HepG2 (cell line): ENCODE data around the gene TEKT5. TPM values are rescaled to one million over a fixed set of nuclear protein-coding genes. Genes with fewer than 3 reads are reported as not detected.

ENCODE experiments used
- ATF4 ChIP-seq, 2 experiments: fragments of 450-650 bp in 1 of 2; sonication (generic) in 1 of 2; formaldehyde crosslinking; IDR thresholded peaks; 2 replicates each; pipeline versions ENCODE4 v1.5.0 to v1.8.0; 2020 to 2022; ENCODE audit warnings: mild to moderate bottlenecking in 1 of 2, missing genetic modification reagents in 1 of 2
- FUBP1 ChIP-seq: sonication (generic); formaldehyde crosslinking; IDR thresholded peaks from 2 replicates; pipeline ENCODE4 v1.5.1; 2020; ENCODE audit warnings: missing genetic modification reagents, mild to moderate bottlenecking, borderline replicate concordance
- KDM2A ChIP-seq: sonication (generic); formaldehyde crosslinking; IDR thresholded peaks from 2 replicates; pipeline ENCODE4 v1.4.0; 2020; ENCODE audit warnings: low read depth, missing genetic modification reagents, borderline replicate concordance
- MED1 ChIP-seq: sonication (generic); formaldehyde crosslinking; IDR thresholded peaks from 2 replicates; pipeline ENCODE4 v1.4.0; 2020; ENCODE audit warnings: missing genetic modification reagents
- PHF21A ChIP-seq: sonication (generic); formaldehyde crosslinking; IDR thresholded peaks from 2 replicates; pipeline ENCODE4 v1.5.0; 2020; ENCODE audit warnings: mild to moderate bottlenecking, missing genetic modification reagents
- PRDM4 ChIP-seq: sonication (generic); formaldehyde crosslinking; IDR thresholded peaks from 2 replicates; pipeline ENCODE4 v1.9.0; 2021; ENCODE audit warnings: missing genetic modification reagents, borderline replicate concordance
- RARA ChIP-seq: IDR thresholded peaks from 2 replicates; pipeline ENCODE4 v1.6.1; 2016; ENCODE audit warnings: missing genetic modification reagents, missing compliant biosample characterization
- REPIN1 ChIP-seq: sonication (generic); formaldehyde crosslinking; IDR thresholded peaks from 2 replicates; pipeline ENCODE4 v1.8.0; 2022; ENCODE audit warnings: missing genetic modification reagents, low read depth, mild to moderate bottlenecking, borderline replicate concordance
- SNAI1 ChIP-seq: sonication (generic); formaldehyde crosslinking; IDR thresholded peaks from 2 replicates; pipeline ENCODE4 v1.5.0; 2020; ENCODE audit warnings: mild to moderate bottlenecking, missing genetic modification reagents, borderline replicate concordance
- TCF12 ChIP-seq, 2 experiments: fragments of 450-650 bp in 1 of 2; sonication (generic) in 1 of 2; formaldehyde crosslinking in 1 of 2; IDR thresholded peaks; 2 replicates each; pipeline versions ENCODE4 v1.6.1 to v1.8.0; 2017 to 2022; ENCODE audit warnings: antibody characterized with exemption in 1 of 2, mild to moderate bottlenecking in 1 of 2, missing genetic modification reagents in 1 of 2, moderate library complexity in 1 of 2
- TFDP2 ChIP-seq: sonication (generic); formaldehyde crosslinking; IDR thresholded peaks from 2 replicates; pipeline ENCODE4 v1.4.0; 2020; ENCODE audit warnings: missing genetic modification reagents
- ZBTB14 ChIP-seq: sonication (generic); formaldehyde crosslinking; IDR thresholded peaks from 2 replicates; pipeline ENCODE4 v1.4.0; 2020; ENCODE audit warnings: missing genetic modification reagents
- ZNF362 ChIP-seq: sonication (generic); formaldehyde crosslinking; IDR thresholded peaks from 2 replicates; pipeline ENCODE4 v1.4.0; 2020; ENCODE audit warnings: missing genetic modification reagents, mild to moderate bottlenecking, borderline replicate concordance
- ZNF746 ChIP-seq: sonication (generic); formaldehyde crosslinking; IDR thresholded peaks from 2 replicates; pipeline ENCODE4 v1.8.0; 2022; ENCODE audit warnings: mild to moderate bottlenecking, missing genetic modification reagents
- ZSCAN5A ChIP-seq: sonication (generic); formaldehyde crosslinking; IDR thresholded peaks from 2 replicates; pipeline ENCODE4 v1.8.0; 2022; ENCODE audit warnings: mild to moderate bottlenecking, missing genetic modification reagents, borderline replicate concordance
- polyA plus RNA-seq, 8 experiments: library from polyadenylated mRNA; depleted of rRNA in 3 of 8; stranded (reverse) in 7 of 8; unstranded in 1 of 8; fragments of >200 nt; fragmentation: Illumina TruSeq in 4 of 8; extraction: Trizol in 4 of 8; gene quantifications; 2 replicates each; pipeline versions ENCODE4 v1.2.1 to v1.2.3, GENCODE V29; 2011 to 2016; ENCODE audit warnings: low read depth in 4 of 8, missing spikeins in 1 of 8, mixed read lengths in 1 of 8; ENCODE audit not compliant: insufficient read depth in 1 of 8
- total RNA-seq, 5 experiments: library from RNA; depleted of rRNA; stranded (reverse); fragments of >200 nt; fragmentation: Illumina TruSeq; extraction: Trizol; gene quantifications; 2 replicates each; pipeline ENCODE4 v1.2.3, GENCODE V29; 2016; ENCODE audit warnings: low read depth in 1 of 5

Gene TEKT5
- total and polyA plus RNA-seq, 2 of the 13 experiments (the other 11 are each of a cell fraction or from before 2014, with no cell fraction given), result 0.16 TPM; not detected in 1

GRCh38 chr16:10738231-10739077 lies 43.7 kb upstream of the TEKT5 start (continued):
- TF ChIP-seq TFDP2, result no peak
- TF ChIP-seq ATF4 (CRISPR knock-in tag; IDR thresholded peaks at IDR 0.05), result 0 out of 4 replicates have a peak, but pooled peaks of 1 of the 2 experiments have one; percentile 38
- 0 out of 2 replicates have a peak, but pooled peaks have one; percentile 54 for TF ChIP-seq SNAI1 (CRISPR knock-in tag)
- 0 out of 2 replicates have a peak, but pooled peaks have one; percentile 32 for TF ChIP-seq KDM2A
- 0 out of 2 replicates have a peak, but pooled peaks have one; percentile 27 for TF ChIP-seq ZBTB14
- TF ChIP-seq PRDM4 (CRISPR knock-in tag), result no peak
- peak; percentile 98 for TF ChIP-seq ZNF362 (CRISPR knock-in tag)
- peak; percentile 99 for TF ChIP-seq RARA (CRISPR knock-in tag)
- no peak for TF ChIP-seq ZSCAN5A (CRISPR knock-in tag)
- peak; percentile 77; the same call in 1 of the 2 replicates for TF ChIP-seq FUBP1 (CRISPR knock-in tag)
- no peak for TF ChIP-seq REPIN1 (CRISPR knock-in tag)
- peak; percentile 44 for TF ChIP-seq MED1 (CRISPR knock-in tag)
- peak; percentile 49; the same call in 1 of the 2 replicates for TF ChIP-seq PHF21A (CRISPR knock-in tag)
- no peak for TF ChIP-seq TCF12 (IDR thresholded peaks at IDR 0.05)
- 0 out of 2 replicates have a peak, but pooled peaks have one; percentile 84 for TF ChIP-seq TCF12 (CRISPR knock-in tag; IDR thresholded peaks at IDR 0.05)
- peak; percentile 51; the same call in 1 of the 2 replicates for TF ChIP-seq ZNF746 (CRISPR knock-in tag)
